Cardiac atrium fibroblast (primary cell): ENCODE results near the gene KRTAP11-1. TPM values are rescaled to one million over a fixed set of nuclear protein-coding genes. Genes with fewer than 3 reads are reported as not detected.

Experiments
- total RNA-seq: library from RNA; depleted of rRNA; stranded (reverse); fragments of >200 nt; gene quantifications from 2 replicates; pipeline ENCODE4 v1.2.3, GENCODE V29; 2015

The KRTAP11-1 gene
- total RNA-seq, result not detected in 2 replicates

GRCh38 chr21:30881480-30881879, at the start of gene KRTAP11-1:
Gene KRTAP11-1 (minus strand): TSS chr21:30881580. CDS start chr21:30881524, 56 bp downstream.

Other genes with a start within 250 kb of the KRTAP11-1 start
- gene KRTAP20-2, start 246.4 kb downstream of the KRTAP11-1 start, total RNA-seq, result not detected in 2 replicates
- not detected in 2 replicates for gene KRTAP20-3, start 238.7 kb downstream of the KRTAP11-1 start, total RNA-seq
- not detected in 2 replicates for gene KRTAP21-3, start 162.8 kb downstream of the KRTAP11-1 start, total RNA-seq
- not detected in 2 replicates for gene KRTAP21-2, start 134.3 kb downstream of the KRTAP11-1 start, total RNA-seq
- not detected in 2 replicates for gene KRTAP21-1, start 126.2 kb downstream of the KRTAP11-1 start, total RNA-seq
- not detected in 2 replicates for gene KRTAP8-1, start 68.3 kb downstream of the KRTAP11-1 start, total RNA-seq
- gene KRTAP7-1, start 51.8 kb downstream of the KRTAP11-1 start, total RNA-seq, result not detected in 2 replicates
- not detected in 2 replicates for gene KRTAP19-8, start 156.9 kb upstream of the KRTAP11-1 start, total RNA-seq